Umbilical cord (tissue), 2 donors: Measurements from ENCODE around the gene KCNJ6. TPM values are rescaled to one million over a fixed set of nuclear protein-coding genes. Genes with fewer than 3 reads are reported as not detected.
"Not testable (repeated sequence)": the region's sequence is repeated elsewhere in the genome, so short reads cannot be mapped to it uniquely, and the experiment has no call there.

Experiments
- DNase-seq: peaks from one replicate; pipeline ENCODE4 v3.0.0-alpha.2; 2015; ENCODE audit warnings: low spot score
- total RNA-seq: library from RNA; depleted of rRNA; stranded (reverse); fragments of >200 nt; gene quantifications from one replicate; pipeline ENCODE4 v1.2.3, GENCODE V29; 2014; ENCODE audit warnings: low replicate concordance; ENCODE audit not compliant: insufficient read depth

Gene KCNJ6
- total RNA-seq, 1 donor from 2014 or later: 1.4 TPM

DNA sequence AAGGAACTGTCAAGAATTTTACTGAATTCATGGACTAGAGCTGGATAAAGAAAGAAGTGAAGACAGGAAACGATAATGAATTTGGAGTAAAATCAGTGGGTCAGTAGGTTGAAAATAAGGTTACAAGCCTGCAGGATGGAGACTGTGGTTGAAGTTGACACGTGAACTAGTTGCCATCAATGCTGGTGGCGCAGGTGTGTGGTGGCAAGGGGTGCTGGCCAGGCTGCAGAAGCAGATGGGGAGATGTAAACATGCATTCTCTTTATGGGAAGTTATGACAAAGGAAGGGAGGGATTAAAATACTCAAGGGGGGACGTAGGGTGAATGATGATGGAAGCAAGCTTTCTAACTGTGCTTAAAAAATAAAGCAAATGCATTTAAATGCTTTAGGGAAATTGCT lies 263.1 kb downstream of the KCNJ6 start:
- DNase-seq: no peak

DNA sequence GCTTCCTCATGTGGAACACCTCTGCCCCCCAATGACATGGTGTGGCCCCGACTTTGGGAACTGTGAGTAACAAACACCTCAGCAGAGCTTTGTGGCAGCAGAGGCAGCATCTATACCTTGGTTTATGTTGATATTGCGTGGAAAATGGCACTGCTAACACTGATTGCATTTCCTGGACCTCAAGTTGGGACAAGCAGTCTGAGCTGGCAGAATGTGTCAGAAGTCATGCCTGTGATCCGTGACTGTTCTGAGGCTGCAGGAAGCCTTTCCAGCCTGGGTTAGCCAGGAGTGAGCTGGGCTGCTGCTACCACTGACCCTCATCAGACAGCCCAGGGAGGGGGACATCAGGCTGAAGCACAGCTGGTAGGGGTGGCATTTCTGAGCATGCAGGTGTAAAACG lies 268.5 kb downstream of the KCNJ6 start:
- no peak for DNase-seq

DNA sequence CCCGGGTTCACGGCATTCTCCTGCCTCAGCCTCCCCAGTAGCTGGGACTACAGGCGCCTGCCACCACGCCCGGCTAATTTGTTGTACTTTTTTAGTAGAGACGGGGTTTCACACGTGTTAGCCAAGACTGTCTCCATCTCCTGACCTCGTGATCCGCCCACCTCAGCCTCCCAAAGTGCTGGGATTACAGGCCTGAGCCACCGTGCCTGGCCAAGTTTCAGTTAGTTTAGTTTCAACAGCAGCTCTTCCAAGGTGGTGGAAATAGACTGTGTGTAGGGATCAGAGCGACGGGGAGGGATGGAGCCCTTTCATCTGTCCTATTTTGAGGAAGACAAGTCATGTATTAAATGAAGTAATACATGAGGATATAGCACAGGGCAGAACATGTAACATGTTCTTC lies 269.5 kb downstream of the KCNJ6 start:
- not testable (repeated sequence) for DNase-seq

DNA sequence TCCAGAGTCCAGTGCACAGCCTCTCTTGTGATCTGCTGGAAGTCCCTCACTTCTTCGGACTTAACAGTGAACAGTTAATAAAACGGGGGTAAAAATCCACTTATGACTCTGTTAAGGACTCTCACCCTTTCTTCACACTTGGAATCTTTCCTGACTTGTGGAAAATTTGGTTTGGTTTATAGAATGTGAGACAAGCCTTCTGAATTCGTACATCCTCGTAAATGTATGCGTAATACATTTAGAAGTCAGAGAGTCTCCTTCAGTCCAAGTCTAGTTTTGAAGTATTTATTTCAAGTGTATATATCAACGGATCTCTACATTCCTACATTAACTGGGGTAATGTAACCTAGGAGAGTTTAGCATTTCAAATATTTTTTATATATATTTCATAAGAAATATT lies 270.4 kb downstream of the KCNJ6 start:
- peak; percentile 1 for DNase-seq

DNA sequence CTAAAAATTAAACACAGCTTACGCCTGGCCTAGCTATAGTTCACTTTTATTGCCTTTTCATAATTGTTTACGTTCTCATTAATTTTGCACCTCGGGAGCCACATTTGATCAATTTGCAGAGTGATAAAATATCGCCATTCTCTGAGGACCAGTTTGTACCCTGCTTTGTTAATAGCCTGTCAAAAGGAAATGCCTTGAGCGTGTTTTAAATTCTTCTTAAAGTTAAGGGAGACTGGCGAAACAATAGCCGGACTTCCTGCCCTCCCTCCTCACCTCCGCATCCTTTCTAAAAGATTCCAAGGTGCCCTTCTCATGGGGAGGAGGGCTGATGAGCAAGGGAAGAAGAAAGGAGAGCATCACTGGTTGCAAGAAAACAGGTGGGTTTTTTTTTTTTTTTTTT lies 271.6 kb downstream of the KCNJ6 start:
- DNase-seq: no peak

DNA sequence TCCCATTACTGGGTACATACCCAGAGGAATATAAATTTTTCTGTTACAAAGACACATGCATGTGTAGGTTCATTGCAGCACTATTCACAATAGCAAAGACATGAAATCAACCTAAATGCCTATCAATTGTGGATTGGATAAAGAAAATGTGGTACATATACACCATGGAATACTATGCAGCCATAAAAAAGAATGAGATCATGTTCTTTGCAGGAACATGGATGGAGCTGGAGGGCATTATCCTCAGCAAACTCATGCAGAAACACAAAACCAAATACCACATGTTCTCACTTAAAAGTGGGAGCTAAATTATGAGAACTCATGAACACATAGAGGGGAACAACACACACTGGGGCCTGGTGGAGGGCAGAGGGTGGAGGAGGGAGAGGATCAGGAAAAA lies 272.4 kb downstream of the KCNJ6 start:
- DNase-seq: not testable (repeated sequence)

DNA sequence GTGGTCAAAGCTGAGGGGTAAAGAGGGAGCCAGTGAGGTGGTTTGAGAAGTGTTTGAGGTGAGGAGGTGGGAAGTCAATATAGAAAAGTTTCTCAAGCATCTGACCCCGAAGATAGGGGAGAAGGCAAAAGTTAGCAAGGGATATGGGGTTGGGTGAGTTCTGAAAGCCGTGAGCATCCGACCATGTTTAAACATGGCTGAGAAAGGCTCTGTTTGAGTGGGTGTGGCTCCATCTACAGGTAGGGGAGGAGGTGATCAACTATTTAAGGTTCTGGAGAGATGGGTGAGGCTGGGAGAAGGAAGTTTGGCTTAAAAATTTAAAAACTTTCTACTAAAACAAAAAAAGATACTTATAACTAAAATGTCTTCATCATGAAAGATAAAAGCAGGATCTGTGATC lies 273.8 kb downstream of the KCNJ6 start:
- DNase-seq: no peak

DNA sequence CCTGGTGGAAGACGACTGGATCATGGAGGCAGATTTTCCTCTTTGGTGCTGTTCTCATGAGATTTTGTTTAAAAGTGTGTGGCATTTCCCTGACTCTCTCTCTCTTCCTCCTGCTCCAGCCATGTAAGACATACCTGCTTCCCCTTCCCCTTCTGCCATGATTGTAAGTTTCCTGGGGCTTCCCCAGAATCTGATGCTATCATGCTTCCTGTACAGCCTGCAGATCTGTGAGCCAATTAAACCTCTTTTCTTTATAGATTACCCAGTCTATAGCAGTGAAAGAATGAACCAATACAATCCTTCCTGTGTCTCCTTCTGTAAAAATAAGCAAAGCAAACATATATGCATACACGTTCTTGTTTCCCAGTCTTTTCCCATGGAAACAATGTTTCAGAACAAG lies 276.5 kb downstream of the KCNJ6 start:
- DNase-seq: no peak

DNA sequence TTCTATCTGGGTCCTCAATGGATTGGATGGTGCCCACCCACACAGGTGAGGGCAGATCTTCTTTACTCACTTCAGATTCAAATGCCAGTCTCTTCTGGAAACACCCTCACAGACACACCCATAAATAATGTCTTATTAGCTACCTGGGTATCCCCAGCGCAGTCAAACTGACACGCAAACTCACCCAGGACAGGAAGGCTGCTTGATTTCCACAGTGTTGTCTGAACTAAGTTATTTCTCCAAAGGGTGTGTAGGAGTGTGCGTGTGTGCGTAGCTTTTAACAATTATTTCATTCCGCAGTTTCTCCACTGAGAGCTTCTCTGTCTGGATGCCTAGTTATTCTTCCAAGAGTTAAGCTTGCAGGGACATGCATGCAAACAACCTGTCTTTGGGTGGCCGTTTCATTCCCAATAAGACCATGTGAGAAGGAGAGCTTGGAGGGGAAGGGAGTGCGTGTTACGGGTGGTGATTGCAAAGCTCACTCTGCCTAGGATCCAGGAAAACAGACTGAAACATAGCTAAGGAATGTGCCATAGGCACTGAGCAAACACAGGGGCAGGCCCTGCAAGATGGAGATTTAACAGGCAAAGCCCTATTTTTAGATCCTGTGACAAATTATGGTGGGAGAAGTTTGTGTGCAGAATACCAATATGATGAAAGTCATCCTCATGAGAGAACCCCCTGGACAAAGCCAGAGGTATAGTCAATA lies 280.0 kb downstream of the KCNJ6 start:
- peak; percentile 80 for DNase-seq

DNA sequence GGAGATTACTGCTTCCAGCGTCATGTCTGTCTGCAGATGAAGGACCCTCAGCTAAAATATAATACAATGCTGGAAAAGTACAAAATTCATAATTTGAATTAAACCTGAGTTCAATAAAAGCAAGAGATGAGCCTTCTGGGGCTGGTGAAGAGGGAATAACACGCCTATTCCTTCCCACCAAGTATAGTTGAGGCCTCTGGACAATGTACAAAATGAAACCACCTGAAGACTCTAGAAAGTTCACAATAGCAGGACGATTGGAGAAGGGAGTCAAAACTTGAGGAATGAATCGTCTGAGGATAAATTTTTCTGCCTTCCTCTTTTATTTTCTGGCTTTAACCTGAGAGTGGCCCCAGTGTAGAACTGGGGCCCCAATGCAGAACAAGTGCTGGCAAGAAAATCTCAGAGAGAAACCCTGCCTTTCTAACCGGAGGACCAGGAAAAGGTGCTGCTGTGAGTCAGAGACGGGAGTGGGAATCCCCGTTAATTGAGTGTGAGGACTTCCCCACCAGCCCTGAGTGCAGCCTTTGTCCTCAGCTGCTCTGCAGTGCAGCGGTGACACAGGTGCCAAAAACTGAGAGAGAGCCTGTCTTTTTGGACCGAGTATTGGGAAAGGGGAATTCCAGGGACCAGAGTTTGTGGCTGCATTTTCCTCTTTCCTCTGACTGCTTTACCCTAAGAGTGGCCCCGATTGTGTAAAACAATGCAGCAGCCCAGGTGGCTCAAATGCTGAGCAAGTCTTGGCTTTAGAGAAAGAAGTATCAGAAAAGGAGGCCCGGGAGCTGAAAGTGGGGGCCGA lies 284.7 kb downstream of the KCNJ6 start:
- DNase-seq: no peak

DNA sequence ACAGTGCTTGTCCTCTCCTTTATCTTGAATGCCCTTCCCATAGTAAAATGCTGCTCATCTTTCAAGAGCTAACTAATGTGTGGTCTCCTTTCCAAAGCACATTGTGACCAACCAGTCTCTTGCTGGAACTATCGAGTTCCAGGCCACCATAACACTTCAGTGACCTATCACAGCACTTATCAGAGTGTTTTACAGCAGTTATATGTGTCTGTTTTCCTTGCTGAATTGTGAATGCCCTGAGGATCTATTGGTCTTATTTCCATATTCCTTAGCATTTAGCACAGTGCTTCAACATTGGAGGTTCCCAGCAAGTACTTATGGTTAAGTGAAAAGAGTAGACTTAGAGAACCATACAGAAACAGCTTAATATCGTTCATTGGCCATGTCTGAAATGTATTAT lies 285.4 kb downstream of the KCNJ6 start:
- no peak for DNase-seq

DNA sequence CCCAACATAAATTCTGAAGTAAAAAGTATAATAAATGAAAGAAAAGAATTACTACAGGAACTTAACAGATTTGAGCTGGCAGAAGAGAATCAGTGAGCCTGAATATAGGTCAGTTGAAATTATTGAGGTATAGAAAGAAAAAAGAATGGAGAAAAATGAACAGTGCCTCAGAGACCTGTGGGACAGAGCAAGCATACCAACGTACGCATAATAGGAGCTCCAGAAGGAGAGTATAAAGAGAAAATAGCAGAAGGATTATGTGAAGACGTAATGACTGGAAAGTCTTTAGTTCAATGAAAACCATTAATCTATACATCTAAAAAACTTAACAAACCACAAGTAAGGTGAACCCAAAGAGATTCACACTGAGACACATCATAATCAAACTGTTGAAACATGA lies 287.9 kb downstream of the KCNJ6 start:
- no peak for DNase-seq

DNA sequence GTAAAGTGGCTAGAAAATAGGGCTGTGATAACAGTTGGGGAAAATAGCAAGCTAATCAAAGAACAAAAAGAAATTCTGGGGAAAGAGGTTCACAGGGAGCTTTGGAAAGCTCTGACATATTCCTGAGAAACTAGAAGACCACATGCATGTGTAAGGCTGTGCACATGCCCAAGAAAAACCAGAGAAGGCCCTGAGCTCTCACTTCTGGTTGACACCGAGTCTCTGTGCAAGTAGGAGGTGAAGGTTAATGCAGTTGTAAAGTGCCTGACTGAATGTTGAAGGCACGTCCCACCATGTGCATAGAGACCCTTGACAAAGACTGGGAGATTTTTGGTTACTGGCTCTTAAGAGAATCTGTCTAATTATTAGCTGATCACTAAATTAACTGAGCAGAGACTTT lies 288.7 kb downstream of the KCNJ6 start:
- DNase-seq: no peak

DNA sequence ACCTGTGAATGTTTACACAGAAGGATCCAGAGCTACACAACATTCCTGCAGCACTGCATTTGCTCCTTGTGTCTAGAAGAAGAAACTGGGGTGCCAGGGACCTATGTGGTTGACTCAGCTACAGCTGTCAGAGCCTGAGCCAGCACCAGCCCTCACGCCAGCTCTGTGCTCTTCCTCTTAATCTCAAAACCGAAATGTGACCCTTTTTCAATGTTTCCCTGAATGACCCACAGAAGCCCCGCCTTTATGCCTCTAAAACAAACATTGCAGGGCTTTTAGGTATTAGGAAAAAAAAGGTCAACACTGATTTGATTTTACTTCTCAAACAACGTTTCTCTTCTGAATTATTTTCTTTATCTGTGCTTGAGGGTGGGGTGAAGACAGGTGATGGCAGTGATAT lies 289.2 kb downstream of the KCNJ6 start:
- no peak for DNase-seq

DNA sequence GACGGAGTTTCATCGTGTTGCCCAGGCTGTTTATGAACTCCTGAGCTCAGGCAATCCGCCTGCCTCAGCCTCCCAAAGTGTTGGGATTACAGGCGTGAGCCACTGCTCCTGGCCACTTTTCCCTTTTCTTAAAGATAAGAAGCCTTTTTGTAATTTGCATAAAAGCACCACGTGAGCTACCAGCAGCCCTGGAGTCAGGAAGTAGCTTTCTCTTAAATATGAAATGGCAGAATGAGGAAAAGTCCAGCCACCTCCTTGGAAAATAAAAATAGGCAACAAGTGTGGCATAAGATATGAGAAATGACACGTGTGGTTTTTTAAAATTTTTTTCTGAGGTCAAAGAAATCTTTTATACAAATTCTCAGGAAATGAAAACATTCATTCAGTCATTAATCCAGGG lies 289.9 kb downstream of the KCNJ6 start:
- DNase-seq: no peak

DNA sequence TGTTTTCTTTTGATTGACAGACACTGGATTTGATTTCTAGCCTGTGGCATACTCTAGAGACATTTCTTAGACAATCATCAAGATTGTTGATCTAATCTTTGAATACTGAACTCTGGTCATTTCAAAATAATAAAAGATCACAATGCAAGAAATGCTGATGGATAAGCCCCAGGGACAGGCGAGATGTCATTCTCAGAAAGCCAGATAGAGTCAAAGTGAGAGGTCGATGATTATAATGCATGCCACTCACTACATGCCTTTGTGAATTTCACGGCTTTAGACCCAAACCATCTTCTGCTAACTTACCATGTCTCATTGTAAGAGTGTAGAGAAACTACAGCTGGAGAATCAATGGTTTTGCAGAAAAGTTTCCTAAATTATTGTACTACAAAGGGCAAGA lies 292.6 kb downstream of the KCNJ6 start:
- DNase-seq: no peak

DNA sequence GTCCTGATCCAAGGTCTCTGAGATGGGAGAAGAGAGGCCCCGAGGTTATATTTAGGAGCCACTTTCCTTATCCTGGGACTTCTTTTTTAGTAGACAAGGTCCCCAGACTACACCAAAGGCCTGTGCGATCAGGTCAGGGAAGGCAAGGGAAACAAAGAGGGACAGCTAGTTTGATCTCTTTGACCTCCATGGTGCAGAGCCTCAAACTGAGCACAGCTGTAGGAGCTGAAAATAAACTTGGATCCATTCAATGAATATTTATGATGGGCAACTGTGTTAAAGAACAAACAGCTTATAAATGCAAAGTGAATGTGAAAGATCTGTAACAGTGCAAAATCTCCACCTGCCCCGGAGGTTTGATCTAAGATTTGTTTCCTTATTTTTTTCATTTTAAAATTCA lies 293.1 kb downstream of the KCNJ6 start:
- DNase-seq: no peak

DNA sequence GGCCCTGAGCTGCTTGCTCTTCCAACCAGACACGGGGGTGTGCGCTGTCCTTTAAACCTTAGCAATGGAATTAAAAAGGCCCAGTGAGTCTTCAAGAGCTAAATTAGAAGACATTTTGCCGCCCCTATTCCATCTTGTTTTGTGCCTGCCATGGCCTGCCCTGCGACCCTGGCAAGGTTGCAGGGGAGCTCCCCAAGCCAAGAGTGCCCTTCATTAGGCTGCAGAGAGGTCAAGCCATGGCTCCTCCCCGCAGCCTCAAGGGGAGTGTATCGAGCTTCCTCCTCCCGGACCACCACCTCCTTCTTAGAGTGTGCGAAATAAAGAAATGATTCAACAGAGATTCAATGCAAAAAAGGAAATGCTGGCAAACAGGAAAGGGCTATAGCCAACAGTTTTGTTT lies 293.5 kb downstream of the KCNJ6 start:
- no peak for DNase-seq

DNA sequence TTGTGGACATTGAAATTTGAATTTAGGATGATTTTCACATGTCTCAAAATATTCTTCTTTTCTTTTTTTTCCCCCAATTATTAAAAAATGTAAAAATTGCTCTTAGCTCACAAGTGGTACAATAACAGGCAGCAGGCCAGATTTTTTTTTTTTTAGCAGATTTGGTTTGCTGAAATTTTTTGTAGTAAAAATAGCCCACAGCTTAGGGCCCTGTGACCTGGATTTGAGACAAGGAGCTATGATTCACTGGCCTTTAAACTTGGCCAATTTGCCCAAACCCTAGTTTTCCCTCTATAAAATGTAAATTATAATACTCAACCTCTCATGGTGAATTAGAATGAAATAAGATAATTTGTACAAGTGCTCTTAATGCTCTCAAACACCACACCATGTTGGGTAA lies 295.9 kb downstream of the KCNJ6 start:
- DNase-seq: no peak

DNA sequence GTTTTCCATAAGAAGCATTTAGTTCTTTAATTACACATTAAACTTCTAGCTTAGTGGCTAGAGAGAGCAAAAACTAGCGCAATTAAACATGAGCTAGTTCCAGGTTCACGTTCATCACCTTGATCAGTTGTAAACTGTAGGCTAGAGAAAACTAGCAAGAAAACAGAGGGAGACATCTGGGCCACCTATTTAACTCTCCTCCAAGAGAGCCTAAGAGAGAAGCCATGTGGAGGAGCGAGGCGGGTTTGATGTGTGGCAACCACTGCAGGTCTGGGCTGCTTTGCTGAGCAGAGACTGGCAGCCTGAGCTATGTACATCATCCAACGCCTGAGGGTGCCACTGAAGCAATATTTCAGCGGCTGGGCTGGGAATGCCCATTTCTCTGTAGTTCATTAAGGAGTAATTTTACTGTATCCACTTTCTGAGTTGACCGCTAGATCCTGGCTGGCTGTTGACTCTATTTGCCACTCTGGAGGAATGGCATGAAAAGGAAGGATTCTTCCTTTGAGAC lies 296.7 kb downstream of the KCNJ6 start:
- DNase-seq: no peak

DNA sequence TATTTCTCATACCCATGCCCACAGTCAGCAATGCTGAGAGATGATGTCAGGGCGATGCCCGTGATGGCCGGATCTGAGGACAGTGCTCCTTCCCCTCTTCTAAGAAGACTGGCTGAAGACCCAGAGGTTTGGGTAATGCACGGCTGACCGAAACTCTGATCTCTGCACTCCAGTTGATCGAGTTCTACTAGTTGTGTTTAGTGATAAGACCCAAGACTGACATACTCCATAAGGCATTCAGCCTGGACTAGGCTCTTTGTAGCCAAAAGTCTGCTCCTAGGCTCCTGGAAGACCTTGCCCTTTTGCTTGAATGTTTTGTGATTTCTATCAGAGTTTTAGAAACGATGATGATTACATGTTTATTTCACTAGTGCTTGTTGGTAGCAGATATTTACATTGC lies 298.2 kb downstream of the KCNJ6 start:
- no peak for DNase-seq

DNA sequence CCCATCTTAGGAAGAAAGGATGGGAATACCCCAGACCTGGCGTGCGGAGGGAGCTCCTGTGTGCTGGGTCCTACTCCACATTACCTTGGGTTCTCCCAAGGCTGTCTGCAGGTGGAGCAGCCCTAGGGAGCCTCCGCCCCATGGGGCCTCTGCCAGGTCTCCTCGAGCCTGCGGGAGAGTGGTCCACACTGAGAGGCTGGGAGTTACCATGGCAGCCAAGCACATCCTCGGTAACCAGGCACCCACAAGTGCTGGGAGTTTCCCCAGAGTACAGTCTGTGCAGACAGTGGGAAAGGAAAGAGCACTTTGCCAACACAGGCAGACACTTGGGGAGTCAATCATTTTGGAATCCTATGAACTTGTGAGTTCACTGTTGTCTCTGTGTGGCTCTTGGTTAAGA lies 300.3 kb downstream of the KCNJ6 start:
- no peak for DNase-seq

DNA sequence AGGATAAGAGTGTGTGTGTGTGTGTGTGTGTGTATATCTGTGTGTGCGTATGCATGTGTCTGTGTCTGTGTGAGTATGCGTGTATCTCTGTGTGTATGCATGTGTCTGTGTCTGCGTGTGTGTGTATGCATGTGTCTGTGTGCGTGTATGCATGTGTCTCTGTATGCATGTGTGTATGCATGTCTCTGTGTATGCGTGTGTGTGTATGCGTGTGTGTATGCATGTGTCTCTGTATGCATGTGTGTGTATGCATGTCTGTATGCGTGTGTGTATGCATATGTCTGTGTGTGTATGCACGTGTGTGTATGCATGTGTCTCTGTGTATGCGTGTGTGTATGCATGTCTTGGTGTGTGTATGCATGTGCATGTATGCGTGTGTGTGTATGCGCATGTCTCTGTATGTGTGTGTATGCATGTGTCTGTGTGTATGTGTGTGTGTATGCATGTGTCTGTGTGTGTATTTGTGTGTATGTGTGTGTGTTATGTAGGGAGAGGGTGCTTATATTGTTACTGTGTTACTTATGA lies 301.8 kb downstream of the KCNJ6 start:
- DNase-seq: no peak
